Testis (tissue), 3 donors: ENCODE measurements around the gene TP73. TPM values are rescaled to one million over a fixed set of nuclear protein-coding genes. Genes with fewer than 3 reads are reported as not detected.

Experiments
- DNase-seq: peaks from one replicate; pipeline ENCODE4 v3.0.0-alpha.2; 2019
- H3K27ac ChIP-seq, 2 donors: fragments of 200-600 bp; sonication (generic); one replicate each; pipeline ENCODE4 v1.5.1; 2019
- H3K27me3 ChIP-seq: fragments of 200-600 bp; sonication (generic); one replicate; pipeline ENCODE4 v1.5.1; 2019
- H3K36me3 ChIP-seq: fragments of 200-600 bp; sonication (generic); one replicate; pipeline ENCODE4 v1.5.1; 2017; ENCODE audit warnings: low read depth; ENCODE audit errors: missing control alignments
- H3K4me1 ChIP-seq: fragments of 200-600 bp; sonication (generic); one replicate; pipeline ENCODE4 v1.5.1; 2019
- H3K4me3 ChIP-seq, 2 donors: fragments of 200-600 bp; sonication (generic); one replicate each; pipeline ENCODE4 v1.5.1; 2017 to 2019
- H3K9me3 ChIP-seq: fragments of 200-600 bp; sonication (generic); one replicate; pipeline ENCODE4 v1.5.1; 2017
- CTCF ChIP-seq, 3 experiments: fragments of 450-650 bp in 2 of 3; fragments of 200-600 bp in 1 of 3; sonication (generic) in 1 of 3; IDR thresholded peaks; one replicate each; pipeline ENCODE4 v1.5.1; 2016 to 2019; ENCODE audit warnings: antibody characterized with exemption in 3 of 3, mild to moderate bottlenecking in 2 of 3, moderate library complexity in 1 of 3
- POLR2A ChIP-seq: fragments of 450-650 bp; IDR thresholded peaks from one replicate; pipeline ENCODE4 v1.6.1; 2017; ENCODE audit warnings: antibody characterized with exemption, mild to moderate bottlenecking, moderate library complexity
- WGBS, 2 donors: methylation state at CpG; one replicate each; pipeline ENCODE4 v1.1.5; 2018; 5-methylcytosine and 5-hydroxymethylcytosine counted together
- intact Hi-C: fragments of 100-400 bp; cut with DNase I; formaldehyde crosslinking; loops from one replicate; pipeline ENCODE4 v1.15.1; 2023; ENCODE audit warnings: low total_unique reads
- polyA plus RNA-seq: library from polyadenylated mRNA; stranded (reverse); fragments of 350-450 nt; fragmentation: Illumina TruSeq; extraction: RNeasy Lipid Tissue Mini Kit (QIAGEN cat#74804); gene quantifications from one replicate; pipeline ENCODE4 v1.2.3, GENCODE V29; 2014; ENCODE audit warnings: low read depth, low replicate concordance; ENCODE audit not compliant: insufficient read depth
- total RNA-seq, 2 donors: library from RNA; depleted of rRNA; stranded (reverse); fragments of >200 nt; gene quantifications; one replicate each; pipeline ENCODE4 v1.2.3, GENCODE V29; 2016

The TP73 gene
- total and polyA plus RNA-seq, 3 donors from 2014 or later = 1.3 to 2.2 (median 1.5) TPM

GRCh38 chr1:3669421-3669821 lies 17.1 kb downstream of the TP73 start:
- H3K4me3 ChIP-seq = no peak overlapping the region
- H3K27me3 ChIP-seq = no peaks in the 10 kb centered on the region
- intact Hi-C loops = no loop called here
- TF ChIP-seq CTCF (IDR thresholded peaks at IDR 0.05) (no peak), POLR2A (no peak)
- no peaks in the 10 kb centered on the region for H3K9me3 ChIP-seq
- H3K4me1 ChIP-seq = no peaks in the 10 kb centered on the region
- 75 to 92% methylated on average over 2 to 14 of the region's 14 CpGs for WGBS, 2 donors
- H3K36me3 ChIP-seq = no peaks in the 10 kb centered on the region
- no peak overlapping the region for H3K27ac ChIP-seq
- no peak for DNase-seq

- Histone ChIP-seq H3K4me3 (no peak overlapping the region), H3K4me1 (no peaks in the 10 kb centered on the region)
These were observed 17.7 kb downstream of the TP73 start for GRCh38 chr1:3669971-3670431.

GRCh38 chr1:3670823-3671265 lies 18.5 kb downstream of the TP73 start:
- no peaks in the 10 kb centered on the region for H3K27me3 ChIP-seq
- H3K4me3 ChIP-seq = no peak overlapping the region
- no peaks in the 10 kb centered on the region for H3K36me3 ChIP-seq
- no peaks in the 10 kb centered on the region for H3K4me1 ChIP-seq
- DNase-seq = no peak
- H3K9me3 ChIP-seq = no peaks in the 10 kb centered on the region
- 83 to 84% methylated on average over 9 to 15 of the region's 15 CpGs for WGBS, 2 donors
- TF ChIP-seq POLR2A (no peak), CTCF (IDR thresholded peaks at IDR 0.05) (no peak)
- no peak overlapping the region for H3K27ac ChIP-seq
- intact Hi-C loops = no loop called here

More at GRCh38 chr1:3669971-3670431, 17.7 kb downstream of the TP73 start:
- DNase-seq = no peak
- intact Hi-C loops = no loop called here
- Histone ChIP-seq H3K27ac (no peak overlapping the region), H3K36me3 (no peaks in the 10 kb centered on the region), H3K27me3 (no peaks in the 10 kb centered on the region), H3K9me3 (no peaks in the 10 kb centered on the region)
- TF ChIP-seq POLR2A (no peak), CTCF (IDR thresholded peaks at IDR 0.05) (no peak)
- 83 to 87% methylated on average over 9 of the region's 9 CpGs for WGBS, 2 donors

- H3K27me3 ChIP-seq = no peaks in the 10 kb centered on the region
- no peak for DNase-seq
These were observed 19.3 kb downstream of the TP73 start for GRCh38 chr1:3671371-3672180.

More at GRCh38 chr1:3671371-3672180, 19.3 kb downstream of the TP73 start:
- H3K4me3 ChIP-seq = no peak overlapping the region
- TF ChIP-seq POLR2A = no peak
- TF ChIP-seq CTCF (IDR thresholded peaks at IDR 0.05) = no peak
- H3K27ac ChIP-seq = no peak overlapping the region
- no peaks in the 10 kb centered on the region for H3K9me3 ChIP-seq
- WGBS, 2 donors = 70 to 74% methylated on average over 20 to 29 of the region's 29 CpGs
- H3K36me3 ChIP-seq = no peaks in the 10 kb centered on the region
- intact Hi-C loops = no loop called here
- H3K4me1 ChIP-seq = no peaks in the 10 kb centered on the region
